NB4 (cell line): ENCODE results near the gene LCN15.

Source experiments
- DNase-seq: peaks from one replicate; pipeline ENCODE4 v3.0.0; 2010; ENCODE audit warnings: low read depth
- H3K4me3 ChIP-seq: one replicate; pipeline ENCODE4 v1.5.1; 2011; ENCODE audit warnings: mild to moderate bottlenecking, low read depth, low read length, moderate library complexity
- MYC ChIP-seq: IDR thresholded peaks from 2 replicates; pipeline ENCODE4 v1.6.1; 2011; ENCODE audit warnings: low read depth, low read length
- POLR2A ChIP-seq: IDR thresholded peaks from 2 replicates; pipeline ENCODE4 v1.6.1; 2011; ENCODE audit warnings: mild to moderate bottlenecking; ENCODE audit not compliant: insufficient read length; ENCODE audit errors: extremely low read depth
- TF ChIP-seq, protein P1 (sequence below): IDR thresholded peaks from one replicate; pipeline ENCODE4 v1.5.1; 2012; ENCODE audit warnings: low read depth, low read length
- TF ChIP-seq, protein P2 (sequence below): IDR thresholded peaks from 2 replicates; pipeline ENCODE4 v1.6.1; 2011; ENCODE audit warnings: low read depth, low read length

LCN15 gene

DNA sequence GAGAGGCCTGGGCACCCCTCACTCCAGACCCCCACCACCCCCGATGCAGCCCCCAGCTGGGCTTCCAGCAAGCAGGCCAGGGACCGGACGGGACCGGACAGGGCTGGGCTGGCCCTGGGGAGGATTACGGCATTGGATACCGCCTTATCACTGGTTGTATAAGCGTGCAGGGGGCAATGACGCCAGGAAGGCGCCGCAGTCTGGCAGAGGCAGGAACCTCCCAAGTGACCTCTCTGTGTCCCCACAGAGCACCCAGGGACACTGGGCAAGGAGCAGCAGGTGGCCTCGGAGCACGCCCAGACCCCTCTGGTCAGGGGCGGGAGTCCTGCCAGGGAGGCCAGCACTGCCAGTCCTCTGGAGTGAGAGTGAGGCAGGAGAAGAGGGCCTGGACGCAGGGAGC, 723 bp upstream of the LCN15 start:
- no peak for DNase-seq
- no peak overlapping the region for H3K4me3 ChIP-seq
- TF ChIP-seq, protein P1, sequence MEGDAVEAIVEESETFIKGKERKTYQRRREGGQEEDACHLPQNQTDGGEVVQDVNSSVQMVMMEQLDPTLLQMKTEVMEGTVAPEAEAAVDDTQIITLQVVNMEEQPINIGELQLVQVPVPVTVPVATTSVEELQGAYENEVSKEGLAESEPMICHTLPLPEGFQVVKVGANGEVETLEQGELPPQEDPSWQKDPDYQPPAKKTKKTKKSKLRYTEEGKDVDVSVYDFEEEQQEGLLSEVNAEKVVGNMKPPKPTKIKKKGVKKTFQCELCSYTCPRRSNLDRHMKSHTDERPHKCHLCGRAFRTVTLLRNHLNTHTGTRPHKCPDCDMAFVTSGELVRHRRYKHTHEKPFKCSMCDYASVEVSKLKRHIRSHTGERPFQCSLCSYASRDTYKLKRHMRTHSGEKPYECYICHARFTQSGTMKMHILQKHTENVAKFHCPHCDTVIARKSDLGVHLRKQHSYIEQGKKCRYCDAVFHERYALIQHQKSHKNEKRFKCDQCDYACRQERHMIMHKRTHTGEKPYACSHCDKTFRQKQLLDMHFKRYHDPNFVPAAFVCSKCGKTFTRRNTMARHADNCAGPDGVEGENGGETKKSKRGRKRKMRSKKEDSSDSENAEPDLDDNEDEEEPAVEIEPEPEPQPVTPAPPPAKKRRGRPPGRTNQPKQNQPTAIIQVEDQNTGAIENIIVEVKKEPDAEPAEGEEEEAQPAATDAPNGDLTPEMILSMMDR, result no peak
- no peak for TF ChIP-seq MYC
- TF ChIP-seq, protein P2, sequence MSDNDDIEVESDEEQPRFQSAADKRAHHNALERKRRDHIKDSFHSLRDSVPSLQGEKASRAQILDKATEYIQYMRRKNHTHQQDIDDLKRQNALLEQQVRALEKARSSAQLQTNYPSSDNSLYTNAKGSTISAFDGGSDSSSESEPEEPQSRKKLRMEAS, result no peak
- no peak for TF ChIP-seq POLR2A

GRCh38 chr9:136763649-136764035, 676 bp downstream of the LCN15 start:
- no peak overlapping the region for H3K4me3 ChIP-seq
- TF ChIP-seq, protein P1, result no peak
- no peak for TF ChIP-seq POLR2A
- TF ChIP-seq, protein P2, result no peak
- no peak for TF ChIP-seq MYC
- no peak for DNase-seq

GRCh38 chr9:136762915-136763648, 1.2 kb downstream of the LCN15 start:
- H3K4me3 ChIP-seq, result no peak overlapping the region
- TF ChIP-seq, protein P1, result no peak
- TF ChIP-seq POLR2A (no peak), MYC (no peak)
- TF ChIP-seq, protein P2, result no peak
- DNase-seq, result peak; percentile 37

- no peak overlapping the region for H3K4me3 ChIP-seq
- TF ChIP-seq MYC, result no peak
- TF ChIP-seq, protein P2, result no peak
- TF ChIP-seq POLR2A, result no peak
- TF ChIP-seq, protein P1, result no peak
- DNase-seq, result no peak
Observed at GRCh38 chr9:136762221-136762691, 2.1 kb downstream of the LCN15 start.

GRCh38 chr9:136761545-136761981, 2.8 kb downstream of the LCN15 start:
- TF ChIP-seq, protein P1, result no peak
- TF ChIP-seq, protein P2, result no peak
- no peak for TF ChIP-seq MYC
- no peak for DNase-seq
- H3K4me3 ChIP-seq, result no peak overlapping the region
